ENCODE results near the gene ANO1.
"Not testable (repeated sequence)": the region's sequence is repeated elsewhere in the genome, so short reads cannot be mapped to it uniquely, and the experiment has no call there.

ANO1 gene

GRCh38 chr11:70191495-70192140 lies 113.5 kb downstream of the ANO1 start:
- DNase-seq (ENCODE audit: low read depth in 2 of 2) = no peak

GRCh38 chr11:70192666-70193410 lies 114.7 kb downstream of the ANO1 start:
- DNase-seq (ENCODE audit: low read depth in 2 of 2) = no peak

- DNase-seq (ENCODE audit: low read depth in 2 of 2) = no peak
These were observed 115.5 kb downstream of the ANO1 start for GRCh38 chr11:70193411-70194292.

GRCh38 chr11:70194792-70195791 lies 117.0 kb downstream of the ANO1 start:
- no peak for DNase-seq (ENCODE audit: low read depth in 2 of 2)

- no peak for DNase-seq (ENCODE audit: low read depth in 2 of 2)
These were observed 122.2 kb downstream of the ANO1 start for GRCh38 chr11:70200212-70200844.

GRCh38 chr11:70201047-70201446 lies 122.9 kb downstream of the ANO1 start:
- not testable (repeated sequence) for DNase-seq (ENCODE audit: low read depth in 2 of 2)

- DNase-seq (ENCODE audit: low read depth in 2 of 2) = no peak
These were observed 124.1 kb downstream of the ANO1 start for GRCh38 chr11:70201882-70202861.

- DNase-seq (ENCODE audit: low read depth in 2 of 2) = peak; percentile 81 to 84
These were observed 125.0 kb downstream of the ANO1 start, which contains the start of gene FADD for GRCh38 chr11:70202920-70203750. Gene FADD, plus strand, starts transcription at chr11:70203296. Its CDS starts 164 bp downstream, at chr11:70203460.

GRCh38 chr11:70203751-70204465 lies 125.8 kb downstream of the ANO1 start:
- DNase-seq (ENCODE audit: low read depth in 2 of 2) = peak; percentile 80 to 87

GRCh38 chr11:70204466-70204799 lies 126.3 kb downstream of the ANO1 start:
- no peak for DNase-seq (ENCODE audit: low read depth in 2 of 2)

- DNase-seq (ENCODE audit: low read depth in 2 of 2) = no peak
These were observed 127.1 kb downstream of the ANO1 start for GRCh38 chr11:70205049-70205725.

GRCh38 chr11:70205766-70206165 lies 127.6 kb downstream of the ANO1 start:
- DNase-seq (ENCODE audit: low read depth in 2 of 2) = no peak

- no peak for DNase-seq (ENCODE audit: low read depth in 2 of 2)
These were observed 128.3 kb downstream of the ANO1 start for GRCh38 chr11:70206226-70206981.

- no peak for DNase-seq (ENCODE audit: low read depth in 2 of 2)
These were observed 128.9 kb downstream of the ANO1 start for GRCh38 chr11:70206982-70207376.

- DNase-seq (ENCODE audit: low read depth in 2 of 2) = no peak
These were observed 129.5 kb downstream of the ANO1 start for GRCh38 chr11:70207531-70208131.

- DNase-seq (ENCODE audit: low read depth in 2 of 2) = no peak
These were observed 131.3 kb downstream of the ANO1 start for GRCh38 chr11:70209391-70209912.

All from stimulated activated CD8-positive, alpha-beta memory T cell treated with anti-CD3 and anti-CD28 coated beads, Interleukin-2, amount 100 ng/mL, for 1 hour (primary cell).